Lower leg skin (tissue), 4 donors: ENCODE results near the gene CES2. TPM values are rescaled to one million over a fixed set of nuclear protein-coding genes. Genes with fewer than 3 reads are reported as not detected.

Experiments used
- DNase-seq, 2 donors: peaks; one replicate each; pipeline ENCODE4 v3.0.0-alpha.2; 2019; ENCODE audit warnings: low spot score in 2 of 2
- H3K4me3 ChIP-seq: fragments of 200-600 bp; sonication (generic); 2 replicates; pipeline ENCODE4 v1.5.1; 2017; ENCODE audit warnings: mild to moderate bottlenecking, low read depth; ENCODE audit not compliant: poor library complexity, severe bottlenecking
- POLR2A ChIP-seq, 2 donors: fragments of 450-650 bp; IDR thresholded peaks; one replicate each; pipeline ENCODE4 v1.6.1; 2016 to 2017; ENCODE audit warnings: antibody characterized with exemption in 2 of 2, mild to moderate bottlenecking in 1 of 2, moderate library complexity in 1 of 2
- WGBS, 2 donors: methylation state at CpG; one replicate each; pipeline ENCODE4 v1.1.5; 2018; 5-methylcytosine and 5-hydroxymethylcytosine counted together
- intact Hi-C: fragments of 100-400 bp; cut with DNase I; formaldehyde crosslinking; loops from one replicate; pipeline ENCODE4 v1.15.0; 2023; ENCODE audit warnings: low total_unique reads
- total RNA-seq, 4 donors: library from RNA; depleted of rRNA; stranded (reverse); fragments of >200 nt; gene quantifications; one replicate each; pipeline ENCODE4 v1.1.0, GENCODE V29; 2016
- TF ChIP-seq, protein P1 (sequence below), 3 donors: fragments of 450-650 bp; IDR thresholded peaks; one replicate each; pipeline ENCODE4 v1.5.1; 2016; ENCODE audit warnings: antibody characterized with exemption in 3 of 3, mild to moderate bottlenecking in 3 of 3, moderate library complexity in 2 of 3

The CES2 gene
- total RNA-seq, 4 donors from 2014 or later, result 37.4 to 90.2 (median 50.2) TPM

DNA sequence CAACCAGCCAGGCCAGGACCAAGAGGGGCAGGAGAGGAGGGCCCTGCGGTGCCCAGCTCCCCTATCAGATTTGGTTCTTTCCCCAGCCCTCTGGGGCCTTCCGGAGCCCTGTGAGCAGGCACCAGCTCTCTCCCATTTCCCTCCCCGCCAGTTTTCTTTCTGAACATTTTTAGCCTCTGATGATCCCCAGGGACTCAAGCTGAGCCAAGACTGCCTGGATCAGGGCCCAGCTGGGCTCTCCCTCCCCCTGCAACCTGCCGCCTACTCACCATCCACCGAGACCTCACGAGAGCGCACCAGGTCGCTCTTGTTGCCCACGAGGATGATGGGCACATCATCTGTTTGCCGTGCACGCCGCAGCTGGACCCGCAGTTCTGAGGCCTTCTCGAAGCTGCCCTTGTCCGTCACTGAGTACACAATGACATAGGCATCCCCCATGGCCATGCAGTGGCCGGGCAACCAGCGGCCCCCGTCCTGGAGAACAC, 12.0 kb upstream of the CES2 start:
- WGBS, 2 donors, result 60 to 72% methylated on average over 18 of the region's 18 CpGs
- no peak for DNase-seq
- intact Hi-C loops, result no loop called here
- no peak for TF ChIP-seq POLR2A (IDR thresholded peaks at IDR 0.05)
- TF ChIP-seq, protein P1, sequence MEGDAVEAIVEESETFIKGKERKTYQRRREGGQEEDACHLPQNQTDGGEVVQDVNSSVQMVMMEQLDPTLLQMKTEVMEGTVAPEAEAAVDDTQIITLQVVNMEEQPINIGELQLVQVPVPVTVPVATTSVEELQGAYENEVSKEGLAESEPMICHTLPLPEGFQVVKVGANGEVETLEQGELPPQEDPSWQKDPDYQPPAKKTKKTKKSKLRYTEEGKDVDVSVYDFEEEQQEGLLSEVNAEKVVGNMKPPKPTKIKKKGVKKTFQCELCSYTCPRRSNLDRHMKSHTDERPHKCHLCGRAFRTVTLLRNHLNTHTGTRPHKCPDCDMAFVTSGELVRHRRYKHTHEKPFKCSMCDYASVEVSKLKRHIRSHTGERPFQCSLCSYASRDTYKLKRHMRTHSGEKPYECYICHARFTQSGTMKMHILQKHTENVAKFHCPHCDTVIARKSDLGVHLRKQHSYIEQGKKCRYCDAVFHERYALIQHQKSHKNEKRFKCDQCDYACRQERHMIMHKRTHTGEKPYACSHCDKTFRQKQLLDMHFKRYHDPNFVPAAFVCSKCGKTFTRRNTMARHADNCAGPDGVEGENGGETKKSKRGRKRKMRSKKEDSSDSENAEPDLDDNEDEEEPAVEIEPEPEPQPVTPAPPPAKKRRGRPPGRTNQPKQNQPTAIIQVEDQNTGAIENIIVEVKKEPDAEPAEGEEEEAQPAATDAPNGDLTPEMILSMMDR (IDR thresholded peaks at IDR 0.05), result no peak
- no peak overlapping the region for H3K4me3 ChIP-seq

DNA sequence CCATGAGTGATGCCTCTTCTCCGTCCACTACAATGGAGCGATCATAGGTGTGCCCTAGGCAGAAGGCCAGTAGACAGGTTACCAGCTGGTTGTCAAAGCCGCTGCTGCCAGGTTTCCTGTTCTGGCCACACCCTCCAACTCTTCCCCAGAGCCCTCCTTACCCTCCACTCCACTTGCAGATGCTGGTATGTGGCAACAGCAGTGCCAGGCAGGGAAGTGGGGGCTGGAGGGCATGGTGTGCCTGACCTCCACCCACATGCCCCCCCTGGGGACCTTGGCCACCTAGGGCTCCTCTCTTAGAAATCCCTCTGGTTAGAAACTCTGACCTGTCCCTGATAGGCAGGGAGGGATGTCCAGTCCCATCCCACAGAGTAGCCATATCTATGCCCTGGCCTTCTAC, 11.4 kb upstream of the CES2 start:
- intact Hi-C loops, result no loop called here
- no peak overlapping the region for H3K4me3 ChIP-seq
- TF ChIP-seq, protein P1 (IDR thresholded peaks at IDR 0.05), result no peak
- TF ChIP-seq POLR2A (IDR thresholded peaks at IDR 0.05), result no peak
- no peak for DNase-seq
- 38 to 45% methylated on average over 3 of the region's 3 CpGs for WGBS, 2 donors

DNA sequence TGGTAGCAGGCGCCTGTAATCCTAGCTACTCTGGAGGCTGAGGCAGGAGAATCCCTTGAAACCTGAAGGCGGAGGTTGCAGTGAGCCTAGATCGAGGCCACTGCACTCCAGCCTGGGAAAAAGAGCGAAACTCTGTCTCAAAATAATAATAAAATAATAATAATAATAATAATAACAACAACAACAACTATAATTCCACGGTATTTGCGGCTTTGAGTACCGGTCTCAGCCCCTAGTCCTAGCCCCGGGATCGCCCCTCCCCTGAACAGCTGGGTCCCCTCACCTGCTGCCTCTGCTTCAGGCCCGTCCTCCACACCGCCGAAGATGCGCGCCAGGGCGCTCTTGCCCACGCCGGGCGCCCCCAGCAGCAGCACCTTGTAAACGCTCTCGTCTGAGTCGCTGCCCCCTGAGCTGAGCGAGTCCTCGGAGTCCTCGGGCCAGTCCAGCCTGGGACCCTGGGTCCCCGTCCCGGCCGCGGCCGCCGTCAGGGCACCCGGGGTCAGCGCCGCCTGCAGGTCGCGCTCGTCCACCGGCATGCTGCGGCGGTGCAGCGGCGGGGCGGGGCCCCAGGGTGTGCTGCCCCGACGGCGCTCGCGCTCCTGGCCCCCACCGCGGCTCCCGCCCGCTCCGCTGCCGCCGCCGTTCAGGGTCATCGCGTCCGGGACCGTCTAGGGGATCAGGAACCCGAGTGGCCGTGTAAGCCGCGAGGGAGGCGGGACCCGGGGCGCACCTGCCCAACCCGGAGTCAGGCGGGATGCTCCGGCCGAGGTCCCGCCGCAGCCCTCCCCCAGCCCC, 10.6 kb upstream of the CES2 start:
- 19 to 24% methylated on average over 21 to 26 of the region's 72 CpGs for WGBS, 2 donors
- DNase-seq, result no peak
- intact Hi-C loops, result no loop called here
- TF ChIP-seq, protein P1 (IDR thresholded peaks at IDR 0.05), result no peak
- TF ChIP-seq POLR2A (IDR thresholded peaks at IDR 0.05), result no peak
- H3K4me3 ChIP-seq, result no peak overlapping the region

DNA sequence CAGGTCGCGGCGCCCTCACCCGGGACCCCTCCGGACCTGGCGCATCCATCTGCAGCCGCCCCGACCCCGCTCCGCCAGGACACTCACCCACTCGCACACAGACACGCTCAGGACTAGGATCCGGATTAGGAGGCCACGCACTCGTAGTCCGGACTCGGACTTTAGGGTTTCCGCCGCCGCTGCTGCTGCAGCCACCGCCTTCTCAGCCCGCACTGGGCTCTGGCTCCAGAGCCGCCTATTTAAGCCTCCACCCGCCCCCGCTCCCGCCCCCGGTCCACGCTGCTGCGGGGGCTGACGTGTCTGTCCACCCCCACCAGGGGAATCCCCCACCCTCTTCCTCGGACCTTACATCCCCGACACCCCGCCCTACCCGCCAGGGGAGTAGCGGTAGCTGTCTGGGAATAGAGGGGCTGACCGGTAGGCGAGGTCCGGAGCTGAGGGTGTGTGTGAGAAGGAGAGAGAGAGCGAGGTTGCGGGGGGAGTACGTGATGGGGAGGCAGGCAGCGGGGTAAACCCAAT, 9.9 kb upstream of the CES2 start, which contains the start of gene RRAD:
RRAD (minus strand) TSS at position 214 of the 519 bp plus-strand sequence. CDS start 356 bp downstream, outside the sequence.
- intact Hi-C loops, result no loop called here
- no peak for DNase-seq
- WGBS, 2 donors, result 10 to 17% methylated on average over 23 to 26 of the region's 42 CpGs
- no peak for TF ChIP-seq POLR2A (IDR thresholded peaks at IDR 0.05)
- TF ChIP-seq, protein P1 (IDR thresholded peaks at IDR 0.05), result no peak
- H3K4me3 ChIP-seq, result no peak within 1 kb of the TSS

DNA sequence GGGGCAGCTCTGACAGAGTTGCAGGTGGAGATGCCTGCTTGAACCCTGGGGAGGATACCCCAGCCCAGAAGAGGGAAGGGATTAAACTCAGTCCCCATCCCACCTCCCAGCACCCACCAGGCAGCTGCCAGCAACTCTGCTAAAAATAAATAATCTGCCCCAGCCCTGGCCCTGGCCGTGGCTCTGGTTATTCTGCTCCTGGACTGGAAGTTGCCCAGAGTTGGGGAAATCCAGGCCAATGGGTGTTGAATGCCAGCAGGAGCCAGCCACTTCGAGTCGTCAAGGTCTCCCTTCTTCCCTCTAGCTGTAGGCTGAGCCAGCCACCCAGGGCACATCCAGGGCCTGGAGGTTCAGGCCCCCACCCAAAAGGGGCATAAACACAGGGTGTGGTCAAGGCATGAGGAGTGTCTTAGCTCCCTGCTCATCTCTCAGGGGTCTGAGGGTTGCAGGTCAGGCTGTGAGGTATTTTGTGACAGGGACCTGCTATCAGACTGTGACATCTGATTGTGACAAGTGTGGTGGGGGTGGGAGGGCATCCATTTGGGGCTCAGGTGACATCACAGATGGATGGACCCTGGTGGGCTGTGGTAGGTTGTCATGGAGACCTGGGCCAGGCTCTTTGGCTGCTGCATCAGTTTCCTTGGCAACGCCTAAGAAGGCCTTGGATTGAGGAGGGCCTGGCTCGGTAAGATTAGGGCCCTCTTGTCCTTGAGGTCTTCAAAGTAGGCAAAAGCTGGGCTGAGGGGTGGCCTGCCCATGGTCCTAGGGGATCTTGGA, 9.0 kb upstream of the CES2 start:
- intact Hi-C loops, result no loop called here
- TF ChIP-seq POLR2A (IDR thresholded peaks at IDR 0.05), result no peak
- TF ChIP-seq, protein P1 (IDR thresholded peaks at IDR 0.05), result no peak
- H3K4me3 ChIP-seq, result no peak overlapping the region
- no peak for DNase-seq
- WGBS, 2 donors, result 54 to 72% methylated on average over 5 of the region's 5 CpGs
